Sigmoid colon (tissue), 7 donors: Measurements from ENCODE around the gene TTLL11. TPM values are rescaled to one million over a fixed set of nuclear protein-coding genes. Genes with fewer than 3 reads are reported as not detected.
"Not testable (repeated sequence)": the region's sequence is repeated elsewhere in the genome, so short reads cannot be mapped to it uniquely, and the experiment has no call there.

Experiments used
- DNase-seq: peaks from one replicate; pipeline ENCODE4 v3.0.0-alpha.2; 2019
- H3K27ac ChIP-seq, 4 donors: fragments of 200-600 bp; sonication (generic); one replicate each; pipeline ENCODE4 v1.5.1; 2016 to 2019; ENCODE audit warnings: mild to moderate bottlenecking in 1 of 4
- H3K27me3 ChIP-seq, 3 donors: fragments of 200-600 bp; sonication (generic); one replicate each; pipeline ENCODE4 v1.5.1; 2019; ENCODE audit warnings: mild to moderate bottlenecking in 1 of 3
- H3K36me3 ChIP-seq, 4 donors: fragments of 200-600 bp; sonication (generic); one replicate each; pipeline ENCODE4 v1.5.1; 2016 to 2019
- H3K4me1 ChIP-seq, 4 donors: fragments of 200-600 bp; sonication (generic); one replicate each; pipeline ENCODE4 v1.5.1; 2017 to 2019
- H3K4me3 ChIP-seq, 4 donors: fragments of 200-600 bp; sonication (generic); one replicate each; pipeline ENCODE4 v1.5.1; 2017 to 2019; ENCODE audit warnings: mild to moderate bottlenecking in 2 of 4, moderate library complexity in 1 of 4
- H3K9me3 ChIP-seq, 4 donors: fragments of 200-600 bp in 3 of 4; sonication (generic) in 3 of 4; one replicate each; pipeline versions ENCODE4 v1.5.1 to v1.6.1; 2013 to 2019
- EP300 ChIP-seq, 4 donors: sonication (generic); formaldehyde crosslinking; IDR thresholded peaks; one replicate each; pipeline ENCODE4 v1.6.1; 2017; ENCODE audit warnings: antibody characterized with exemption in 4 of 4
- POLR2A ChIP-seq, 2 donors: fragments of 450-650 bp; IDR thresholded peaks; one replicate each; pipeline ENCODE4 v1.6.1; 2016; ENCODE audit warnings: antibody characterized with exemption in 2 of 2, mild to moderate bottlenecking in 2 of 2, moderate library complexity in 2 of 2
- POLR2AphosphoS5 ChIP-seq, 4 donors: sonication (generic); formaldehyde crosslinking; IDR thresholded peaks; one replicate each; pipeline ENCODE4 v1.6.1; 2017; ENCODE audit warnings: antibody characterized with exemption in 4 of 4
- WGBS, 2 donors: extraction: QIAGEN DNeasy Blood & Tissue Kit; methylation state at CpG; one replicate each; pipeline ENCODE4 v1.1.7; 2013; 5-methylcytosine and 5-hydroxymethylcytosine counted together
- intact Hi-C: fragments of 100-400 bp; cut with DNase I; formaldehyde crosslinking; loops from one replicate; pipeline ENCODE4 v1.15.1; 2023
- polyA plus RNA-seq, 3 donors: library from polyadenylated mRNA; stranded (reverse); fragments of 200-250 nt; gene quantifications; one replicate each; pipeline ENCODE4 v1.2.3, GENCODE V29; 2013
- total RNA-seq, 4 donors: library from RNA; depleted of rRNA; stranded (reverse); fragments of >200 nt; gene quantifications; one replicate each; pipeline ENCODE4 v1.1.0, GENCODE V29; 2016
- TF ChIP-seq, protein P1 (sequence below), 4 experiments: fragments of 450-650 bp in 3 of 4; fragments of 200-600 bp in 1 of 4; IDR thresholded peaks; one replicate each; pipeline ENCODE4 v1.5.1; 2016 to 2019; ENCODE audit warnings: antibody characterized with exemption in 4 of 4, mild to moderate bottlenecking in 3 of 4, moderate library complexity in 2 of 4
- donor health status: healthy with polysubstance abuse.
- donor health status: Bipolar disorder and iron deficiency.
- donor health status: healthy.

Gene TTLL11
- total and polyA plus RNA-seq, 7 donors: 4.2 to 40.7 (median 27.6) TPM

GRCh38 chr9:122008559-122008958 lies 84.5 kb downstream of the TTLL11 start:
- H3K27me3 ChIP-seq: no peaks in the 10 kb centered on the region
- peaks cover 0 to 5% (median 0%) of the 10 kb centered on the region in 4 donors for H3K4me1 ChIP-seq
- H3K9me3 ChIP-seq: no peaks in the 10 kb centered on the region
- TF ChIP-seq, protein P1, sequence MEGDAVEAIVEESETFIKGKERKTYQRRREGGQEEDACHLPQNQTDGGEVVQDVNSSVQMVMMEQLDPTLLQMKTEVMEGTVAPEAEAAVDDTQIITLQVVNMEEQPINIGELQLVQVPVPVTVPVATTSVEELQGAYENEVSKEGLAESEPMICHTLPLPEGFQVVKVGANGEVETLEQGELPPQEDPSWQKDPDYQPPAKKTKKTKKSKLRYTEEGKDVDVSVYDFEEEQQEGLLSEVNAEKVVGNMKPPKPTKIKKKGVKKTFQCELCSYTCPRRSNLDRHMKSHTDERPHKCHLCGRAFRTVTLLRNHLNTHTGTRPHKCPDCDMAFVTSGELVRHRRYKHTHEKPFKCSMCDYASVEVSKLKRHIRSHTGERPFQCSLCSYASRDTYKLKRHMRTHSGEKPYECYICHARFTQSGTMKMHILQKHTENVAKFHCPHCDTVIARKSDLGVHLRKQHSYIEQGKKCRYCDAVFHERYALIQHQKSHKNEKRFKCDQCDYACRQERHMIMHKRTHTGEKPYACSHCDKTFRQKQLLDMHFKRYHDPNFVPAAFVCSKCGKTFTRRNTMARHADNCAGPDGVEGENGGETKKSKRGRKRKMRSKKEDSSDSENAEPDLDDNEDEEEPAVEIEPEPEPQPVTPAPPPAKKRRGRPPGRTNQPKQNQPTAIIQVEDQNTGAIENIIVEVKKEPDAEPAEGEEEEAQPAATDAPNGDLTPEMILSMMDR (IDR thresholded peaks at IDR 0.05): no peak
- TF ChIP-seq POLR2A (IDR thresholded peaks at IDR 0.05) (no peak), POLR2AphosphoS5 (IDR thresholded peaks at IDR 0.05) (no peak), EP300 (IDR thresholded peaks at IDR 0.05) (no peak)
- H3K36me3 ChIP-seq: no peaks in the 10 kb centered on the region
- 93 to 96% methylated on average over 10 of the region's 10 CpGs for WGBS, 2 donors
- DNase-seq: no peak
- H3K27ac ChIP-seq: no peak overlapping the region
- intact Hi-C loops: no loop called here
- H3K4me3 ChIP-seq: no peak overlapping the region

- WGBS, 2 donors: 55 to 57% methylated on average over 1 of the region's 1 CpG
- DNase-seq: no peak
- H3K4me3 ChIP-seq: no peak overlapping the region
- no peaks in the 10 kb centered on the region for H3K36me3 ChIP-seq
- TF ChIP-seq POLR2AphosphoS5 (IDR thresholded peaks at IDR 0.05): no peak
- no peak for TF ChIP-seq EP300 (IDR thresholded peaks at IDR 0.05)
- TF ChIP-seq POLR2A (IDR thresholded peaks at IDR 0.05): no peak
- TF ChIP-seq, protein P1 (IDR thresholded peaks at IDR 0.05): no peak
- intact Hi-C loops: no loop called here
- peaks cover 0 to 5% (median 0%) of the 10 kb centered on the region in 4 donors for H3K4me1 ChIP-seq
- no peaks in the 10 kb centered on the region for H3K9me3 ChIP-seq
- H3K27me3 ChIP-seq: no peaks in the 10 kb centered on the region
- no peak overlapping the region for H3K27ac ChIP-seq
These were observed 85.3 kb downstream of the TTLL11 start for GRCh38 chr9:122007837-122008236.

- no peak for DNase-seq
- Histone ChIP-seq H3K9me3 (no peaks in the 10 kb centered on the region), H3K27ac (no peak overlapping the region), H3K4me3 (no peak overlapping the region), H3K27me3 (no peaks in the 10 kb centered on the region), H3K36me3 (no peaks in the 10 kb centered on the region), H3K4me1 (peaks cover 0 to 23% (median 17%) of the 10 kb centered on the region in 4 donors)
- no peak for TF ChIP-seq POLR2A (IDR thresholded peaks at IDR 0.05)
- TF ChIP-seq EP300 (IDR thresholded peaks at IDR 0.05): no peak
- TF ChIP-seq POLR2AphosphoS5 (IDR thresholded peaks at IDR 0.05): no peak
- WGBS, 2 donors: 22 to 56% methylated on average over 1 of the region's 1 CpG
- intact Hi-C loops: no loop called here
These were observed 87.5 kb downstream of the TTLL11 start for GRCh38 chr9:122005597-122005996.

DNA sequence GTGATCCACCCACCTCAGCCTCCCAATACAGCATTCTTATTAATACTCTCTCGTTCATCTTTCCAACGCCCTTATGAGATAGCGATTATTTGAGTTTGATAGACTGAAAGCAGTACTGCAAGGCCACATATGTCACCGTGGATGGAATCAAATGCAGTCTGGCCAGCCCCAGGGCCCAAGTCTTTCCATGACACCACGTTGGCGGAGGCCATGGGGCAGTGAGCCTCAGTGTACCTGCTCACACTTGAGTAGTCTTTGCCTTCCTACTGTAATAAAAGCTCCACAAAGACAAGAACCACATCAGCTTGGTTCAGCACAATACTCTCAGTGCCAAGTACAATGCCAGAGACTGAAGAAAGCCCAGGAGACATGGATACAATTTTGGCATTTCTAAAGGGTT lies 88.5 kb downstream of the TTLL11 start:
- WGBS, 2 donors: 94 to 97% methylated on average over 6 of the region's 6 CpGs
- no peak for DNase-seq
- H3K9me3 ChIP-seq: no peaks in the 10 kb centered on the region
- H3K27me3 ChIP-seq: no peaks in the 10 kb centered on the region
- intact Hi-C loops: no loop called here
- TF ChIP-seq EP300 (IDR thresholded peaks at IDR 0.05) (no peak), POLR2A (IDR thresholded peaks at IDR 0.05) (no peak), POLR2AphosphoS5 (IDR thresholded peaks at IDR 0.05) (no peak)
- TF ChIP-seq, protein P1 (IDR thresholded peaks at IDR 0.05): no peak
- H3K27ac ChIP-seq: no peak overlapping the region
- H3K4me3 ChIP-seq: no peak overlapping the region
- no peaks in the 10 kb centered on the region for H3K36me3 ChIP-seq
- peaks cover 0 to 23% (median 17%) of the 10 kb centered on the region in 4 donors for H3K4me1 ChIP-seq

GRCh38 chr9:122001491-122002201 lies 91.5 kb downstream of the TTLL11 start:
- intact Hi-C loops: no loop called here

DNA sequence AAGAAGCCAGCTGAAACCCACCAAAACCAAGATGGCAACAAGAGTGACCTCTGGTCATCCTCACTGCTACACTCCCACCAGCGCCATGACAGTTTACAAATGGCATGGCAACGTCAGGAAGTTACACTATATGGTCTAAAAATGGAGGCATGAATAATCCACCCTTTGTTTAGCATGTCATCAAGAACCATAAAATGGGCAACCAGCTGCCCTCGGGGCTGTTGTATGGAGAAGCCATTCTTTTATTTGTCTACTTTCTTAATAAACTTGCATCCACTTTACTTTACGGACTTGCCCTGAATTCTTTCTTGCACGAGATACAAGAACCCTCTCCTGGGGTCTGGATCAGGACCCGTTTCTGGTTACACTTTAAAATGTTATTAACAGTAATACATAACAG lies 92.6 kb downstream of the TTLL11 start:
- H3K36me3 ChIP-seq, DNase-seq, H3K4me3 ChIP-seq, H3K27me3 ChIP-seq, H3K27ac ChIP-seq, intact Hi-C loops, H3K9me3 ChIP-seq: not testable (repeated sequence)
- H3K4me1 ChIP-seq: peaks cover 0 to 35% (median 28%) of the 10 kb centered on the region in 4 donors
- 60 to 68% methylated on average over 6 of the region's 6 CpGs for WGBS, 2 donors

More at GRCh38 chr9:122001491-122002201, 91.5 kb downstream of the TTLL11 start:
- no peaks in the 10 kb centered on the region for H3K27me3 ChIP-seq
- no peak for DNase-seq
- peaks cover 0 to 35% (median 28%) of the 10 kb centered on the region in 4 donors for H3K4me1 ChIP-seq
- H3K36me3 ChIP-seq: no peaks in the 10 kb centered on the region
- 83 to 87% methylated on average over 9 of the region's 9 CpGs for WGBS, 2 donors
- H3K9me3 ChIP-seq: no peaks in the 10 kb centered on the region
- H3K27ac ChIP-seq: peak overlapping the region; percentile 37 to 73 (median 60)
- no peak overlapping the region for H3K4me3 ChIP-seq
- TF ChIP-seq EP300 (IDR thresholded peaks at IDR 0.05) (no peak), POLR2A (IDR thresholded peaks at IDR 0.05) (no peak), POLR2AphosphoS5 (IDR thresholded peaks at IDR 0.05) (no peak)
- TF ChIP-seq, protein P1 (IDR thresholded peaks at IDR 0.05): no peak
